ENCODE results near the gene C5orf24.
"Not testable (repeated sequence)": the region's sequence is repeated elsewhere in the genome, so short reads cannot be mapped to it uniquely, and the experiment has no call there.

The C5orf24 gene

DNA sequence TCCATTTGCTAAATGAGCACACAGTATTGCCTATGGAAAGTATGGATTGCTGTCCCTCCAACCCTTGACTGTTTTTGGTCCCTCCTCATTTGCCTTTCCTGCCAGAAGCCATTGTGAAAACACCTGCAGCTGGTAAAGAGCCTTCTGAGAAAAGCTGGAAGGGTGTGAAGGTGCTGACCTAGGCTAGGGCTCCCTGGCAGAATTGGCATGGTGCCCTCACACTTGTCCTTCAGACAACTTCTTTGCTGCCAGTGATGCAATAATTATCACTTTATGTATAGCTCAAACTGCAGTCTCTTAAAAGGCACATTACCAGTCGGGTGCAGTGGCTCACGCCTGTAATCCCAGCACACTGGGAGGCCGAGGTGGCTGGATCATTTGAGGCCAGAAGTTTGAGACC is 32.6 kb downstream of the C5orf24 start:
- TF ChIP-seq CTCF (IDR thresholded peaks at IDR 0.05; ENCODE audit: low read length, missing control alignments), result no peak
- H3K4me3 ChIP-seq (replicated peaks; ENCODE audit: low read depth, low read length), result no peak overlapping the region
- DNase-seq (ENCODE audit: low read depth), result no peak

- no peak for DNase-seq (ENCODE audit: low read depth)
- no peak overlapping the region for H3K4me3 ChIP-seq (replicated peaks; ENCODE audit: low read depth, low read length)
- no peak for TF ChIP-seq CTCF (IDR thresholded peaks at IDR 0.05; ENCODE audit: low read length, missing control alignments)
These were observed 33.7 kb downstream of the C5orf24 start for GRCh38 chr5:134879456-134879855.

GRCh38 chr5:134880937-134881336 is 35.2 kb downstream of the C5orf24 start:
- not testable (repeated sequence) for H3K4me3 ChIP-seq (replicated peaks; ENCODE audit: low read depth, low read length); DNase-seq (ENCODE audit: low read depth)

DNA sequence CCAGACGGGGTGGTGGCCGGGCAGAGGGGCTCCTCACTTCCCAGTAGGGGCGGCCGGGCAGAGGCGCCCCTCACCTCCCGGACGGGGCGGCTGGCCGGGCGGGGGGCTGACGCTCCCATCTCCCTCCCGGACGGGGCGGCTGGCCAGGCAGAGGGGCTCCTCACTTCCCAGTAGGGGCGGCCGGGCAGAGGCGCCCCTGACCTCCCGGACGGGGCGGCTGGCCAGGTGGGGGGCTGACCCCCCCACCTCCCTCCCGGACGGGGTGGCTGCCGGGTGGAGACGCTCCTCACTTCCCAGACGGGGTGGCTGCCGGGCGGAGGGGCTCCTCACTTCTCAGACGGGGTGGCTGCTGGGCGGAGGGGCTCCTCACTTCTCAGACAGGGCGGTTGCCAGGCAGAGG is 35.9 kb downstream of the C5orf24 start:
- not testable (repeated sequence) for DNase-seq (ENCODE audit: low read depth); H3K4me3 ChIP-seq (replicated peaks; ENCODE audit: low read depth, low read length)

GRCh38 chr5:134887593-134888159 is 41.9 kb downstream of the C5orf24 start:
- no peak for TF ChIP-seq CTCF (IDR thresholded peaks at IDR 0.05; ENCODE audit: low read length, missing control alignments)
- H3K4me3 ChIP-seq (replicated peaks; ENCODE audit: low read depth, low read length), result no peak overlapping the region
- no peak for DNase-seq (ENCODE audit: low read depth)

GRCh38 chr5:134889335-134889734 is 43.6 kb downstream of the C5orf24 start:
- H3K4me3 ChIP-seq (replicated peaks; ENCODE audit: low read depth, low read length), result no peak overlapping the region
- DNase-seq (ENCODE audit: low read depth), result no peak
- no peak for TF ChIP-seq CTCF (IDR thresholded peaks at IDR 0.05; ENCODE audit: low read length, missing control alignments)

DNA sequence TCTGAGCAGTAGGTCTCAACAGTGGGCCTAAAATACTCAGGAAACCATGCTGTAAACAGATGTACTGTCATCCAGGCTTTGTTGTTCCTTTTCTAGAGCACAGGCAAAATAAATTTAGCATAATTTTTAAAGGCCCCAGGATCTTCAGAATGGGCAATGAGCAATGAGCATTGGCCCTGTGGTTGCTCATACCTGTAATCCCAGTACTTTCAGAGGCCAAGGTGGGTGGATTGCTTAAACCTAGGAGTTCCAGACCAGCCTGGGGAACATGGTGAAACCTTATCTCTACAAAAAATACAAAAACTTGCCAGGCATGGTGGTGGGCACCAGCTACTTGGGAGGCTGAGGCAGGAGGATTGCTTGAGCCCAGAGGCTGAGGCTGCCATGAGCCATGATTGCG is 45.7 kb downstream of the C5orf24 start:
- TF ChIP-seq CTCF (IDR thresholded peaks at IDR 0.05; ENCODE audit: low read length, missing control alignments), result no peak
- no peak overlapping the region for H3K4me3 ChIP-seq (replicated peaks; ENCODE audit: low read depth, low read length)
- no peak for DNase-seq (ENCODE audit: low read depth)

DNA sequence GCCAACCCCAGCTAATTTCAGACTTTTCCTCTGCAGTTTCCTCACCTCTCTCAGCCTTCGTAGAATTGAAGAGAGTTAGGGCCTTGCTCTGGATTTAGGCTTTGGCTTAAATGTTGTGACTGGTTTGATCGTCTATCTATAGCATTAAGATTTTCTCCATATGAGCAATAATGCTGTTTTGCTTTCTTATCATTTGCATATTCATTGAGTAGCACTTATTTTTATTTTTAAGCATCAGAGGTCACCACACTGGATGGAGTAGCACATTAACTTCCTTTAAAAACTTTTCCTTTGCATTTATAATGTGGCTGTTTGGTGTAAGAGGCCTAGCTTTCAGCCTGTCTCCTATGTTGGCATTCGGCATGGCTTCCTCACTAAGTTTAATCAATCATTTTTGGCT is 46.5 kb downstream of the C5orf24 start:
- H3K4me3 ChIP-seq (replicated peaks; ENCODE audit: low read depth, low read length), result no peak overlapping the region
- DNase-seq (ENCODE audit: low read depth), result no peak
- no peak for TF ChIP-seq CTCF (IDR thresholded peaks at IDR 0.05; ENCODE audit: low read length, missing control alignments)
